NCI-H460 (cell line): Measurements from ENCODE around the gene PRSS22. TPM values are rescaled to one million over a fixed set of nuclear protein-coding genes. Genes with fewer than 3 reads are reported as not detected.
A peak's percentile ranks its signal among the peaks of the same experiment; 100 is the strongest.

Experiments used
- DNase-seq: peaks from one replicate; pipeline ENCODE4 v3.0.0-alpha.2; 2016; ENCODE audit warnings: low read depth; ENCODE audit errors: extremely low read depth
- total RNA-seq: library from RNA; depleted of rRNA; stranded (reverse); fragments of >200 nt; shearing (Covaris generic); gene quantifications from 2 replicates; pipeline ENCODE4 v1.2.3, GENCODE V29; 2014

The PRSS22 gene
- total RNA-seq, 1 experiment from 2014 or later = not detected

DNA sequence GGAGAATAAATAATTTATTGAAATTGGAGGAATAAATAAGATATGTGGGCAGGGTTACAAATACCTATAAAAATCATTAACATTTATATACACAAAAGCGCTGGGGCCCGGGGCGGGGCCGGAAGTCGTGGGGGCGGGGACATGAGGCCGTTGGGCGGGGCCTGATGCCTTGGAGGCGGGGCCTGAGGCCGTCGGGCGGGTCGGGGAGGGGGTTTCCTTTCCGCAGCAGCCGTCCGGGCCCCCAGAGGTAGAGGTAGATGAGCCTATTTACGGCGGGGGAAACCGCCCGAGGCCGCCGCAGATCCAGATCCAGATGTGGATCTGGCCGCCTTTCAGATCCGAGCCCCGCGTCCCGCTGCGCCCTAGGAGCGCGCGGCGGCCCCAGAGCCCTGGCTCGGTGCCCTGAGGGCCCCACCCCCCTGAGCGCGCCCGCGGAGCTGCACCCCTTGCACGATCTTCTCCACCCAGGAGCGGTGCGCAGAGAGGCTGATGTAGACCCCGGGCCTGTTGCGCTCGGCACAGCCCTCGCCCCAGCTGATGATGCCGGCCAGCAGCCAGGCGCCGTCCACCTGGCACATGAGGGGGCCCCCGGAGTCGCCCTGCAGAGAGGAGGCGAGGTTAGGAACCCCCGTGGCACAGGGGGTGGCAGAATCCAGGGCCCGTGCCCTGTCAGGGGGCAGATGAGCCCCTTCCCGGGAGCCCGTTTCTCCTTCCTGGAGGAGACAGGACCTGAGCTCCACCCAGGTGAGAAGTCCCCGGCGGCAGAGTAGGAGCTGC is 5.1 kb downstream of the PRSS22 start:
- DNase-seq = no peak

DNA sequence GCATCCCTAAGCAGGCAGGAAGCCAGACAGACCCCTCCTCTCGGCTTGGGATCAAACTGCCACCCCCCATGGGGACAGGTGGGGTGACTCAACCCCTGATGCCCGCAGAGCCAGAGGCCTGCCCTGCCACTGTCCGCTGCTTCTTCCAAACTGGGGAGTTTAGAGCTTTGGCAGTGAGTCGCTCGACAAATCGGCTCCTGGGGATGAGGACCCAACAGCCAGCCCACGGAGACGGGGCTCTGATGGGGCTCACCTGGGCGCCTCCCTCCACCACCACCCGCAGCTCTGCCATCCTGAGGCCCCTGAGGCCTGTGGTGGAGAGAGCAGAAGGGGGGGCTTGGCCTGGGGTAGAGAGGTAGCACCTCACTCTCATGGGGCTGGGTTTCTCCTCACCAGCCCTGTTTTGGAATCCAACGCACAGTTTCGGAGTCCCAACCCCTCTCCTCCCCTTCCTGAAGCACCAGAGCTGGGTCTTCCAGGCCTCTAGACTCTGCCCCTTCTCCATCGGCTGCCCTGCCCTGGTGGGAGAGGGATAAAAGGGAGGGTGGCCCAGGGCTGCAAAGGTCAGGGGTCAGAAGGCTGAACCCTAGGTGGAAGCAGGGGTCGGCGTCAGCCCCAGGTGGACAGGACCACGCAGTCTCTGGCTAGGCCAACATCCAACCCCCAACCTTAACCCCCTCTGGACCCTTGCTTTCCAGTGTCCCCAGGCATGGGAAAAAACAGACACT is 5.8 kb downstream of the PRSS22 start:
- no peak for DNase-seq

DNA sequence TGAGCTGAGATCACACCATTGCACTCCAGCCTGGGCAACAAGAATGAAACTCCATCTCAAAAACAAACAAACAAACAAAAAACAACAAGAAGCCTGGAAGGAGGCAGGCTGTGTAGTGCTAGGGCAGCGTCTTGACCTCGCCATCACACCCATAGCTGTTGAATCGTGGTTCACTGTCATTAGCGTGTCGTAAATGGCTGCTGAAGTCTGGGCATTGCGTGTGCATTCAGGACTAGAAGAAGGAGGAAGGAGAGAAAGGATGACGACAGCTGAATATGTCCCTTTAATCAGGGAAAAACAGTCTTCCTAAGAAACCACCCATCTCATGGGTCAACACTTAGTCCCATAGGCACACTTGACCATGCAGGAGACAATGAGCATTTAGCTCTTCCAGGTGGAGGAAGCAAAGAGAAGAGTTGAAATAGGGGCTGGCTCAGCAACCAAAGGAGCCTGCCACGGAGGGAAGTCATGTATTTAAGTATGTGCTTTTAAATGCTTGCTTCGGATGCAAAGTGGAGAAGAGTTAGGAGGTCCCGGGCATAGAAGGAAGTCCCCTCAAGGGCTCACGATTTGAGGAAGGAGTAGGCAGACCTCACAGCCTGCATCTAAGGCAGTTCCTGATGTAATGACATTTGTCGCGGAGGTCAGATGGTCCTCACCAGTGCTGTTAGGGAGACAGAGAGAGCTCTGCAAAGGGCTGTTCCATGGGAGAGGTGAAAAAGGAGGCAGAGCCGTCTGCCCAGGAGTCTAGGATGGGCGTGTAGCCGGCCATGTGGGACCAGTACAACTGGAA is 8.8 kb downstream of the PRSS22 start:
- no peak for DNase-seq

DNA sequence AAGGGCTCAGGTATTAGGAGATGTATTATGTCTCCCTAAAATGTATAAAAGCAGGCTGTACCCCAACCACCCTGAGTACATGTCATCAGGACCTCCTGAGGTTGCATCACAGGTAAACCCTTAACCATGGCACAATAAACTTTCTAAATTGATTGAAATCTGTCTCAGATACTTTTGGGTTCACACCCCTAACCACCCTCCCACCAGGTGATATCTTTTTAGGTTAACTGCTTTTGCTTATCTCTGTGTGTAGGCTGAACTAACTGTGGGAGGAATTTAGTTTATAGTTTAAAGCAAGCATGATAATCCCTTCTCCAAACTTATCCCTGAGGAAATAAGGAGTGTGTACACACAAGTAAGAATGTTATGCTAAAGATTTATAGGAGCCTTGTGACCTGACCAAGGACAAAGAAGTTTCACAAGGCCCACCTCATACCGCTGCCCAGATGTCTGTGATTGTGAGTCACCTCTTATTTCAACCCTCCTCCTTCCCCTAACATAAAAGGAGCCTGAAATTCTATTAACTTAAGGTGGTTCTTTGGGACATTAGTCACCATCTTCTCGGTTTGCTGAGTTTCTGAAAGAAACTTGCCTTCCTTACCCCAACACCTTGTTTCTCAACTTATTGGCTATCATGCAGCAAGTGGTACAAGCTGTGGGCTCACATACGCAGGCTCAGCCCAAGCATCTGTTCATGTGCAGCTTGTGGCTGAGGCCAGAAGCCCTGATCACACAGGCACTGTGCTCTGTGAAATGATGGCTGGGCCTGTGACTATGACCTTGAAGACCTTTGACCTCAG is 11.3 kb downstream of the PRSS22 start:
- no peak for DNase-seq

DNA sequence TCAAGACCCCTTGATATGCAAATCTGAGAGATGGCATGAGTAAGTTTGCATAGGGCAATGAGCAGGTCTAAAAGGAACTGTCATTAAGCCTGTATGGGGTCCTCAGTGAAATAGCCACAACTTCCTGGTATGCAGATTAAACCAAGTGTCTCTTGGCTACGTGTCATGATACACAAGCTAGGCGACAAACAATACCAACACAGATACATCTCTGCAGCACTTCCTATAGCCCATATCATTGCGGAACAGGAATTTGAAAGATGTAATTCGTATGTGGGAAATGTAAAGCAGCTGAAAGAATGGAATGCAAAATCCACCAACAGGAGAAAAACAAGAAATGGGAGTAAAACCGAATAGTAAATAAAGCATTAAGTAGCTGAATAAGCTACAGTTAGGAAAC is 12.9 kb downstream of the PRSS22 start:
- no peak for DNase-seq

DNA sequence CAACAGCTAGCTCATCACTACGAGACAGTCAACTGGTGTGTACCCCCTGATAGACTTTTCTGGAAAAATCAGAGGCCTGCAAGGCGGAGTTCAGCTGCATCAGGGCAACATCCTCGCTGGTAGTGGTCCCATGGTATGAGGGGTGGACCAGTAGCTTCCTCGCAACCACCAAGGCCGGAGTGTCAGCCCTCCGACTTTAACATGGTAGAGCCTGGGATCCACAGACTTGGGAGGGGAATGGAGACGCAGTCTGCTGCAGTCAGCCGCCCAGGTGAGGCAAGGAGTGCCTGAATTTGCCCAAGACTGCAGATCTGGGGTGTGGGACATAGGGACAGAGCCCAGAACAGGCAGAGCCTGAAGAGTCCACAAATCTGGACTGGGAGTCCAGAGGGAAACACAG is 14.4 kb downstream of the PRSS22 start:
- no peak for DNase-seq

GRCh38 chr16:2842340-2843000 is 15.5 kb downstream of the PRSS22 start:
- no peak for DNase-seq

DNA sequence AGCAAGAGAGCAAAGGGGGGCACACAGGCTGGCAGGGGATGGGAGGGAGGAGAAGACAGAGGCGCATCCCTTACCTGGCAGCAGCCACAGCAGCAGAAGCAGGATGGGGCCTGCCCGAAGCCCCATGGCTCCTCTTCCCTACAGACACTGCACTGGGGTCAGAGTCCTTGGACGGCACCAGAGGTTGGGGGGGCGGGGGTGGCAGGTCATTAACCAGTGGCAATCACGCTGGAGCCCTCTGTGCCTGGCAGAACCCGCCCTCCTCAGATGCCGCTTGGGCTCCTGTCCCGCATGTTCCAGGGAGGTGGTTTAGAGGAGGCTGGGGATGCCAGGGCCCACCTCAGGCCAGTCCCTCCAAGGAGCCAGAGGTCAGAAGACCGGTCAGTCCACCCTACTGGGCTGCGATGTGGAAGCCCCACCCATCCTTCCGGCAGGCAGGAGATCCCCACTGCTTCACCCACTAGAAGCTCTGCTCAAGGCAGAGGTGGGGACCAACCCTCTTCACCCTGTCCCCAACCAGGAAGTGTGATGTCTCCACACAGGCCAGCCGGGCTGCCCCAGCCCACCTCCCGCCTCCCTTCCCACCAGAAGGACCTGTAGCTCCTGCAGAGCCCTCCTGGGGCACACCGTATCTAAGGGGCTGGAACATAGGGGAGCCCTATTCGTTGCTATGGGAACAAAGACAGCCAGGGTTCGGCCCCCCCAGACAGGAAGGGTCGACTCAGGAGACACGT is 16.2 kb downstream of the PRSS22 start:
- no peak for DNase-seq

GRCh38 chr16:2840914-2841313 is 17.1 kb downstream of the PRSS22 start:
- DNase-seq = no peak

DNA sequence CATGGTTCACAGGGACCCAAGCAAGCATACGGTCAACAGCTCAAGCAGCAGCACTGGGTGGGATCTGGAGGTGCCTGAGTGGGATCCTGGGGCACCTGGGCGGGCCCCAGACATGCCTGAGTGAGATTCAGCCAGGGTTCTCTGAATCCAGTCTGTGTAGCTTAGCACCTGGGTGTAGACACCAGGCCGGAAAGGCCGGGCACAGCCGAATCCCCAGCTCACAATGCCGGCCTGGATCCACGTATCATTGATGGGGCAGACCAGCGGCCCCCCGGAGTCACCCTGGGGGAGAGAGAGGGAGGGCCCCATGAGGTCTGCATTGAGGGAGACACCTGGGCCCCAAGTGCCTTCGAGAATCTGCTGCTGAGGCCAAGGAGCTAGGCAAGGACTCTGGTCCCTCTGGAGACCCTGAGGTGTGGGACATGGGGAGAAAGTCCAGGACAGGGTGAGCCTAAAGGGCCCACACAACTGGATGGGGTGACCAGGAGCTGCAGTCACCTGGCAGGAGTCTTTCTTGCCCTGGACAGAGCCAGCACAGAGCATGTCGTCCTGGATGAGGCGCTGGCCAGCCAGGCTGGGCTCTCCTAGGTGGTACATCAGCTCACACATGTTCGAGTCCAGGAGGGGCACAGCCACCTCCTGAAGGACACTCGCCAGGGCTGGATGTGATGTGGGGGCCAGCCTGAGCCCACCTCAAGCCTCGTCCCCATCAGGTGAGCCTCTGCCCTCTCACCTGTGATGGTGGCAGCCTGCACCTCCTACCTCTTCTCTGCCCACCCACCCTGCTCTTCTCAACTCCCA is 18.1 kb downstream of the PRSS22 start:
- DNase-seq = no peak

- DNase-seq = peak; percentile 41
Observed at GRCh38 chr16:2838928-2839327, 19.0 kb downstream of the PRSS22 start.

GRCh38 chr16:2836646-2837508 is 21.1 kb downstream of the PRSS22 start:
- DNase-seq = no peak

DNA sequence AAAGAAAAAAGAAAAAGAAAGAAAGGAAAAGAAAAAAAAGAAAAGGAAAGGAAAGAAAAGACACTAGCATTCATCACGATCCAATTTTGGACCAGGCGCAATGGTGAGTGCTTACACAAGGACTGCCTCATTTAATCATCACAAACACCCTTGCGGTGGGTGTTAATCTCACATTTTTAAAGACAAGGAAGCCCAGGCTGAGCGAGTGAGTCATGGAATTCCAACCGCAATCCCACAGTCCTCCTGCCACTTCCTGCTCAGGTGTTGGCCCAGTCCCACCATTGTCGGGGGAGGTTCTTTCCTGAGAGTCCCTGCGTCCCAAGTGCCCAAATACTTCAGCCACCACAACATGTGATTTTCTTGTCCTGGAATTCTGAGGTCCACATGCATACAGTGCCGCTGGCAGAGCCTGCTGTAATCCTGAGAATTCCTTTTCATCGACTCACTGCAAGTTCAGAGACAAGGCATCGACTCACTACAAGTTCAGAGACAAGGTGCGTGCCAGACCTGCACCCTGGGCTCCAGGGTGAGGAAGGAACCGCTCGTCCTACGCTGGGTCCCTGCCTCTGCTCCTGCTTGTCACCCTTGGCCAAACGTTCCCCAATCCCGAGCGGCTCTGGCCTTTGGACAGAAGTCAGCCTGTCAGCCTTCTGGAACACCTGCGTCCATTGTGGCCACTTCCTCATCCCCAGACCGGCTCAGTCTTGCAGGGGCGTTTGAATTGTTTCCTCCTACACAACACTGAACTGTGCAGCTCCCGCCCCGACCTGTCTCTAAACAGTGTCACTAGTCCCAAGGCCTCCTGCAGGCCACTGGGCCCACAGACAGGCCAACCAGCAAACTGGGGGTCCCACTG is 22.1 kb downstream of the PRSS22 start:
- no peak for DNase-seq

DNA sequence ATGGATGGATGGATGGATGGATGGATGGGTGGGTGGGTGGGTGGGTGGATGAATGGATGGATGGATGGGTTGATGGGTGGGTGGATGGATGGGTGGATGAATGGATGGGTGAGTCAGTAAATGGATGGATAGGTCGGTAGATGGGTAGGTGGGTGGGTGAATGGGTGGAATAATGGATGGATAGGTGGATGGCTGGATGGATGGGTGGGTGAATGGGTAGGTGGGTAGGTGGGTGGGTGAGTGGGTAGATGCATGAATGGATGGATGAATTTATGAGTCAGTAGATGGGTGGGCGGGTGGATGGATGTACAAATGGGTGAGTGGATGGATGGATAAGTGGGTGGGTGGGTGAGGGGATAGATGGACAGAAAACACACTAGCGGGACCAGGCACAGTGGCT is 23.0 kb downstream of the PRSS22 start:
- no peak for DNase-seq

- DNase-seq = no peak
Observed at GRCh38 chr16:2833776-2834175, 24.2 kb downstream of the PRSS22 start.

- no peak for DNase-seq
Observed at GRCh38 chr16:2831203-2831602, 26.8 kb downstream of the PRSS22 start.

DNA sequence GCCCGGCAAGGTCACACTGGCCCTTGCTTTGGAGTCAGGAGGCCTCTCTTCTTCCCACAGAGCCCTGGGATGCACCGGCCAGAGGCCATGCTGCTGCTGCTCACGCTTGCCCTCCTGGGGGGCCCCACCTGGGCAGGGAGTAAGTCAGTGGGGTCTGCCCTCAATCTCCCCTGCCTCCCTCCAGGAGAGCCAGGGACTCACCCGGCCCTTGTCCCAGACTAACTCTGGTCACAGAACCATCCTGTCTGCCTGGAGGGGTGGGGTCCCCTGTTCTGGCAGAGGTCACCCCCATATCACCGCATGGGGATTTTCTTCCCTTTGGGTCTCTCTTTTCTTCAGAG is 27.6 kb downstream of the PRSS22 start:
- DNase-seq = no peak
